Activated naive CD8-positive, alpha-beta T cell treated with anti-CD3 and anti-CD28 coated beads, Interleukin-2, amount 50 U/mL, for 24 hours (primary cell): Measurements from ENCODE around the gene PCDHA5.

ENCODE experiments used
- ATAC-seq: fragments of 150-1000 bp; cut with Tn5 transposase; one replicate; pipeline ENCODE4 v1.10.0; 2021
- DNase-seq: peaks from one replicate; pipeline ENCODE4 v3.0.0; 2021
- H3K27ac Mint-ChIP-seq: one replicate; pipeline ENCODE4 v1.8.0; 2021; ENCODE audit warnings: mild to moderate bottlenecking, mixed read lengths
- H3K27me3 Mint-ChIP-seq: one replicate; pipeline ENCODE4 v1.8.0; 2021; ENCODE audit warnings: mixed read lengths
- H3K36me3 Mint-ChIP-seq: one replicate; pipeline ENCODE4 v1.8.0; 2021; ENCODE audit warnings: low read depth, mixed read lengths
- H3K4me1 Mint-ChIP-seq: one replicate; pipeline ENCODE4 v1.8.0; 2021; ENCODE audit warnings: mixed read lengths
- H3K4me3 Mint-ChIP-seq: one replicate; pipeline ENCODE4 v1.8.0; 2021; ENCODE audit warnings: mild to moderate bottlenecking, moderate library complexity, mixed read lengths
- H3K9me3 Mint-ChIP-seq: one replicate; pipeline ENCODE4 v1.8.0; 2021; ENCODE audit warnings: mixed read lengths

The PCDHA5 gene

DNA sequence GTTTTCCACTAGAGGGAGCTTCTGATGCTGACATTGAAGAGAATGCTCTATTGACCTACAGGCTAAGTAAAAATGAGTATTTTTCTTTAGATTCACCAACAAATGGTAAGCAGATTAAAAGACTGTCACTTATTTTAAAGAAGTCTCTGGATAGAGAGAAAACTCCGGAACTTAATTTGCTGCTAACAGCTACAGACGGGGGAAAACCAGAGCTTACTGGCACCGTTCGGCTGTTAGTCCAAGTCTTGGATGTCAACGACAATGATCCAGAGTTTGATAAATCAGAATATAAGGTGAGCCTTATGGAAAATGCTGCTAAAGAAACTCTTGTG, 48.1 kb downstream of the PCDHA5 start:
- ATAC-seq (no peak), DNase-seq (no peak)
- H3K36me3 Mint-ChIP-seq = peaks cover 9% of the 10 kb centered on the region
- no peak overlapping the region for H3K27ac Mint-ChIP-seq
- peaks cover 30% of the 10 kb centered on the region for H3K27me3 Mint-ChIP-seq
- peaks cover 18% of the 10 kb centered on the region for H3K9me3 Mint-ChIP-seq
- H3K4me3 Mint-ChIP-seq = no peak overlapping the region
- H3K4me1 Mint-ChIP-seq = no peaks in the 10 kb centered on the region

DNA sequence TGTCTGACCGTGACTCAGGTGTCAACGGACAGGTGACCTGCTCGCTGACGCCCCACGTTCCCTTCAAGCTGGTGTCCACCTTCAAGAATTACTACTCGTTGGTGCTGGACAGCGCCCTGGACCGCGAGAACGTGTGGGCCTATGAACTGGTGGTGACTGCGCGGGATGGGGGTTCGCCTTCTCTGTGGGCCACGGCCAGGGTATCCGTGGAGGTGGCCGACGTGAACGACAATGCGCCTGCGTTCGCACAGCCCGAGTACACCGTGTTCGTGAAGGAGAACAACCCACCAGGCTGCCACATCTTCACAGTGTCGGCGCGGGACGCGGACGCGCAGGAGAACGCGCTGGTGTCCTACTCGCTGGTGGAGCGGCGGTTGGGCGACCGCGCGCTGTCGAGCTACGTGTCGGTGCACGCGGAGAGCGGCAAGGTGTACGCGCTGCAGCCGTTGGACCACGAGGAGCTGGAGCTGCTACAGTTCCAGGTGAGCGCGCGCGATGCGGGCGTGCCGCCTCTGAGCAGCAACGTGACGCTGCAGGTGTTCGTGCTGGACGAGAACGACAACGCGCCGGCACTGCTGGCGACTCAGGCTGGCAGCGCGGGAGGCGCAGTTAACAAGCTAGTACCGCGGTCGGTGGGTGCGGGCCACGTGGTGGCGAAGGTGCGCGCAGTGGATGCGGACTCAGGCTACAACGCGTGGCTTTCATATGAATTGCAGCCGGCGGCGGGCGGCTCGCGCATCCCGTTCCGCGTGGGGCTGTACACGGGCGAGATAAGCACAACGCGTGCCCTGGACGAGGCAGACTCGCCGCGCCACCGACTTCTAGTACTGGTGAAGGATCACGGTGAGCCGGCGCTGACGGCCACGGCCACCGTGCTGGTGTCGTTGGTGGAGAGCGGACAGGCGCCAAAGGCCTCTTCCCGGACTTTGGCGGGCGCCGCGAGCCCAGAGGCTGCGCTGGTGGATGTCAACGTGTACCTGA, 49.1 kb downstream of the PCDHA5 start:
- ATAC-seq (no peak), DNase-seq (no peak)
- H3K4me1 Mint-ChIP-seq = no peaks in the 10 kb centered on the region
- no peak overlapping the region for H3K4me3 Mint-ChIP-seq
- H3K9me3 Mint-ChIP-seq = peaks cover 24% of the 10 kb centered on the region
- no peak overlapping the region for H3K27ac Mint-ChIP-seq
- peaks cover 39% of the 10 kb centered on the region for H3K27me3 Mint-ChIP-seq
- peaks cover 13% of the 10 kb centered on the region for H3K36me3 Mint-ChIP-seq
